HK-2 (cell line): ENCODE results near the gene LRRC45.

ENCODE experiments used
- DNase-seq: peaks from one replicate; pipeline ENCODE4 v3.0.0-alpha.2; 2018; ENCODE audit not compliant: unreplicated experiment

The LRRC45 gene

GRCh38 chr17:82022981-82023446, at the start of gene LRRC45:
Gene LRRC45 (plus strand): TSS chr17:82023305. CDS start chr17:82023644, 339 bp downstream.
- DNase-seq = peak; percentile 100

GRCh38 chr17:81973432-81973831, 49.7 kb upstream of the LRRC45 start:
- DNase-seq = no peak

- peak; percentile 80 for DNase-seq
These were observed 46.5 kb upstream of the LRRC45 start for GRCh38 chr17:81976332-81977210.

DNA sequence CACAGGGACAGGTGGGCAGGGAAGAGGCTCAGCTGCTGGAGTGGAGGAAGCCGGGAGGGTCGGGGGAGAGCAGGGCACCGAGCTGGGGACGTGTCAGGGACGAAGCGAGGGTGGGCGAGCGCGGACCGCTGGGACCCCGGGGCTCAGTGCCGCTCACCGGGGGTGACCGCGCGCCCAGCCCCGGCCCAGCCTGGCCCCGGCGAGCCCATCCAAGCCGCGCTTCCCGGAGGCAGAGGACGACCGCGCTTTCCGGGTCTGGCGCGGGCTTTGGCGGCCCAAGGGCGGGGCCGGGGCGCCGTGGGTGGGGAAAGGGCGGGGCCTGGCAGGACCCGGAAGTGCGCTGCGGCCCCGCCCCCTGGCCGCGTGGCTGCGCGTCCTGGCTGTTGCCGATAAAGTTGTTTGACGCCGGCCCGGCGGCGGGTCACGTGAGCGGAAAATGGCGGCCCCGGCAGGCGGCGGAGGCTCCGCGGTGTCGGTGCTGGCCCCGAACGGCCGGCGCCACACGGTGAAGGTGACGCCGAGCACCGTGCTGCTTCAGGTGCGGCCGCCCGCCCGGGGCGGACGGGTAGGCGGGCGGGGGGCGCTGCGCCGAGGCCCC, 45.8 kb upstream of the LRRC45 start, which contains the start of gene ASPSCR1:
Gene ASPSCR1 (plus strand): TSS at position 419 of the 598 bp plus-strand sequence. CDS start 18 bp downstream, at position 437.
- DNase-seq = peak; percentile 91

DNA sequence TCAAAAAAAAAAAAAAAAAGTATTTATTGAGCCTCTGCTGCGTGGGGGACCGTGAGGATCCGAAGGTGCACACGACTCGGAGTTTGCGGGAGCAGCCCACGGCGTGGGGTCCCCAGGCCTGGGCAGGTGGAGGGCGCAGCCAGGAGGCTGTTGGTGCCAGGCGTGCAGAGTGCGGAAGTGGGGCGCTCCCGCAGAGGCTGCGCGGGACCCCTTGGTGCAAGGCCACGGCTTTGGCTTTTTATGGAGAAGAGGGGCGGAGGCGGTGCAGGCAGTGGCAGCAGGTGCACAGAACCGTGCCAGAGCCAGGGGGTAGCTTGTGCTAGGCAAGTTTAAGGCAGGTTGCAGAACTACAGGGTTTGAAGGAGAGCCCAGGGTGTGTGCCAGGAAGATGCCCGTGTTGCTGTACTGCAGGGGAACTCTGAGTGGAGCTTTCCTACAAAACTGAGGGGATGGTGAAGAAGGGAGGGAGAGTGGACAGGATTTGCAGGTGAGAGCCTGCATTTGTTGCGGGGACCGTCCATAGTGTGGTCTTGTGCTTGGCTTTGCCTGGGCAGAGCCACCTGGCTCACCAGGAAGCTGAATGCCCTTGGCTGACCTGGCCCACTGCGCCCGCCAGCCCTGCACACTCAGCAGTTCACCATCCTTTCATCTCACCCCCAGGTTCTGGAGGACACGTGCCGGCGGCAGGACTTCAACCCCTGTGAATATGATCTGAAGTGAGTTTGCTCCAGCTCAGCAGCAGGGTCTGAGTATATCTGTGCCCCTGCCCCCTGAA, 44.4 kb upstream of the LRRC45 start:
- no peak for DNase-seq

DNA sequence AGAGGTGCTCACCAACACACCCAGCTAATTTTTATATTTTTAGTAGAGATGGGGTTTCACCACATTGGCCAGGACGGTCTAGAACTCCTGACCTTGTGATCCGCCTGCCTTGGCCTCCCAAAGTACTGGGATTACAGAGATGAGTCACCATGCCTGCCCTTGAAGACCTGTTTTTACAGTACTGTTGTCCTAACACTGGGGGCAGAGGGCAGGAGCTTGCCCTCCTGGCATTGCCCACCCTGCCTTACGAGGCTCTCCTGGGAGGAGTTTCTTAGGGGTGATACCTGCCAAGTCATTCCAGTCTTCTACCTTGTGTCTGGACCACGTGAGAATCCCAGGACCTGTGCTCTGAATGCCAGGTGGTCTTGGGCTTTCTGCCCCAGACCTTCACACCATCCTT, 43.0 kb upstream of the LRRC45 start:
- no peak for DNase-seq

DNA sequence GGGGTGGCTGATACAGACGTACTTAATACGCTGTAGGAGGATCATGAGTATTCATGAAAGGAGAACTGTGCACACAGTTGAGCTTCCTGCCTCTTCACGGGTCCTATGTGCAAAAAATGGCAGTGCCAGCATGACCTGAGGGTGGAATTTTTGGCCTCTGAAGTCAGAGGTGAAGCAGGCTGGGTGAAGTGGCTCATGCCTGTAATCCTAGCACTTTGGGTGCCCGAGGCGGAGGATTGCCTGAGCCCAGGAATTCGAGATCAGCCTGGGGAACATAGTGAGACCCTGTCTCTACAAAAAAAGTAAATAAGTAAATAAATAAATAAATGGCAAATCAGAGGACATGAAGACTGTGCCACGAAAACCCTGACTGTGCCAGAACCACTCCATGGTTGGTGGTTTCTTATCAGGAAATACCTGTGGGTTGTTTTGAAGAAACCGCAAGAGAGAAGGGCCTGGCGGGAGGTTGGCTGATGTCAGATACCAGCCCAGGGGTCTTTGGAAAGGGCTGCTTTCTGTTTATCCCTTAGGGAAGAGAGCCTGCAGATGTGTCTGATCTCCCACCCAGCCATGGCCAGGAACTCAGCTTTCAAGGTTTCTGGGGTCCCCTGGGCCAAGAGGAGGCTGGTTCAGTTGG, 42.3 kb upstream of the LRRC45 start:
- no peak for DNase-seq

- DNase-seq = peak; percentile 52
These were observed 41.6 kb upstream of the LRRC45 start for GRCh38 chr17:81981511-81981910.

- DNase-seq = no peak
These were observed 40.0 kb upstream of the LRRC45 start for GRCh38 chr17:81983011-81983638.

GRCh38 chr17:81983639-81984373, 39.3 kb upstream of the LRRC45 start:
- DNase-seq = no peak

DNA sequence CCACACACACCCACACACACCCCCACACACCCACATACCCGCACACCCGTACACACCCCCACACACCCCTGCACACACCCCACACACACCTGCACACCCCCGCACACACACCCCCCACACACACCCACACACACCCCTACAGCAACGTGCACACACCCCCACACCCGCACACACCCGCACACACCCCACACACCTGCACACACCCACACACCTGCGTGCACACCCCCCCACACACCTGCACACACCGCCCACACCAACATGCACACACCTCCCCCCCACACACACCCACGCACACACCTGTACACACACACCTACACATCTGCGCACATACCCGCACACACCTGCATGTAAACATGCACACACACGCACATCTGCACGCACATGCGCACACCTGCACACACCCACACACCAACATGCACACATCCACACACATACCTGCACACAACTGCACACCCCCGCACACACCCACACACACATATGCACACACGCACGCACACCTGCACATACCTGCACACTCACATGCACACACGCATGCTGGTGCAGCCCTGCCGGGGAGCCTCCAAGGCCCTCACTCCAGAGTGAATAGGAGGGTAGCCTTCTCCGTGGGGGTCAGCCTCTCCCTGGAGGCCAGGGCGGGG, 38.2 kb upstream of the LRRC45 start:
- no peak for DNase-seq

DNA sequence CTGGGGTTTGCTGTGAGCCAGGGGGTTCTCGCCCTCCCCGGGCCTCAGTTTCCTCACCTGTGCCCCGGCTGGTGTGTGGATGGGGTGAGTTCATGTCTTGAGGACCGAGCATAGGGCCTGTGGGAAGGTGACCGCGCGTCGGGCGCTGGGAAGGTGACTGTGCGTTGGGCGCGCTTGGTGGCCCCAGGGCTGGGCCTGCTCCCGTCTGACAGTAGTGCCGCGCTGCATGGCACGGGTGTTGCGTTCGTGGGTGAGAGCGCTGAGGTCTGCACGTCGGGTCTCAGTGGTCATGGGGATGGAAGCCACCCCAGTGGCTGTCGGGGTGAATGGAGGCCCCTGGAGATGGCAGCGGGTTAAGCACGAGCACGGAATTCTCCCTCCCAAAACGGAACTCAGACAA, 36.5 kb upstream of the LRRC45 start:
- DNase-seq = no peak

DNA sequence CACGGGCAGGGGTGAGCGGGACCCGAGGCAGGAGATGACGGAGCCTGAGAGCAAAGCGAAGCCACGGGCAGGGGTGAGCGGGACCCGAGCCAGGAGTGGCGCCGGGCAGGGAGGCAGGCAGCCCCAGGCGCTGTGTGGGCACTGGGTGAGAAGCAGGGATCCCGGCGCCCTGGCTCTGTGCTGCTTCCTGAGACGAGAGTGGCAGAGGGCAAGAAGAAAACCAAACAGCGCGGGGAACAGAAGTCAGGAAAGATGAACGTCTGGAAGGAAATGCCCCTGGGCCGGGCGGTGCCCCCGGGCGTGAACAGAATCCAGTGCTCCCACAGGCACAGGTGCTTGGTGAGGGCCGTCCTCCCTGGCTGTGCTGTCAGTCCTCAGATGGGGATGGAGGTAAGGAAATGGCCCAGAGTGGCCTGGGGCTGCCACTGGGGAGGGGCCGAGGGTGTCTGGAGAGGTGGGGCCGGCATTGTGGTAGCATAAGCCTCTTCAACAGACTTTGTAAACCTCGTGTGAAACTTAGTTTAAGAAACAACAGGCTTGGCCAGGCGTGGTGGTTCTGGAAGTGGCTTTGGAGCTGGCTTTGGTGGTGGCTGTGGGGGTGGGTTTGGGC, 35.8 kb upstream of the LRRC45 start:
- DNase-seq = no peak

DNA sequence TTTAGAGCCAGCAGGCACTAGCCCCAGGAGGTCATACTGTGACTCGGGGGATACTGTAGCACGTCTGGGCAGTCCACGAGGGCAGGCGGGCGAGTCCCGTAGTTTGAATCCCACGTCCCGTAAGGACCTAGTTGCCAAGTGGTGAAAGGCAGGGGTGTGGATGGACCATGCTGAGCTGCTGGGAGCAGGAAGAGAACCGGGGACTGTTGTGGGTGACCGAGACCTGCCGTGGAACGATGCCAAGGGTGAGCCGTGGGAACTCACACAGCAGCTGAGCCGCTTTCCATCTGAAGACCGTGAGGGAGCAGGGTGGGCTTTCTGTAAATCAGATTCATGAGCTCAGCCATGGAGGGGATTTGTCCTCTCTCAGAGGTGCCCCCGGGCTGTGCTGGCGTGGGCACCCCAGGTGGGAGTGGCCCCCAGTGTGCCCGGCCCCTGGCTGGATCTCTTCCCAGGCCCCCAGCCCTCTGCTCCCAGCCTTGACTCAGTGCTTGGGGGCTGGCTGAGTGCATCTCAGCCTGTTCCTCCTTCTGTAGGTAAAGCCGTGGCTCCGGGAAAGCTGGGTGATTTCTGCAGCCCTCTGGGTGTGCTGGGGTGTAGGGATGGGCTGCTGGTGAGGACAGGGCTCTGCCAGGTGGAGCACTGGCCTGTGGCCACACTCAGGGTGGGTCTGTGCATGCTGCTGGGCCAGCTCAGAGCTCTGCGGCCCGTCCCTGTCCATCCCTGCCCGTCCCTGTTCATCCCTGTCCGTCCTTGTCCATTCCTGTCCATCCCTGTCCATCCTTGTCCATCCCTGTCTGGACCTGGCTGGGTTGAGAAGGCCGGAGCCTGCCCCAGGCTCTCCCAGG, 32.0 kb upstream of the LRRC45 start:
- DNase-seq = no peak

DNA sequence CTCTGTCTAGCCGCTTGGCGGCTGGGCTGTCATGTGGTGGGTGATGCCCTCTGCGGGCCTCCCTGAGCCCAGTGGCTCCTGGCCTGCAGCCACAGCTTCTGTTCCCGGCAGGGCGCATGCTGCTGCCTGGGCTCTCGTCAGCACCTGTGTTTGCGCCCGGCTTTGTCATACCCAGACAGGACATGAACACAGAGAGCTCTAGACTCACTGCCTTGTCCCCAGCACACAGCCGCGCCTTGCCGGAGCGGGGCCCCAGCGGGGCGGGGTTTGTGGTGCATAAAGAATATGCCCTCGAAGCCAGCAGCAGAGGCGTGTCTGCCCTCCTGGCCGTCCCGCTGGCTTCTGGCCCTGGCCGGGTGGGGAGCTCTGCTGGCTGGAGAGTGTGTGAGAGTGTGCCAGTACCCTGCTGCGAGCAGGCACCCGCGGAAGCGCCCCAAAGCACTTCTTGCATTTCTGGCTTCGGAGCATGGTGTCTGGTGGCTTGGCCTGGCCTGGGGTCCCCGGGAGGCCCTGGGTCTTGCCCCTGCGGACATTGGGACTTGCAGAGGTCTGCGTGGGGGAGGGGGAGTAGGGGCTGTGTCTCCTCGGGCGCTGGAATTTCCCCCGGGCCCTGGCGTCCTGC, 31.3 kb upstream of the LRRC45 start:
- peak; percentile 92 for DNase-seq

GRCh38 chr17:81992306-81993102, 30.6 kb upstream of the LRRC45 start:
- DNase-seq = no peak
